Stomach (tissue), 4 donors: Measurements from ENCODE around the gene PANX3.

ENCODE experiments used
- POLR2AphosphoS5 ChIP-seq, 3 donors: sonication (generic); formaldehyde crosslinking; IDR thresholded peaks; one replicate each; pipeline ENCODE4 v1.6.1; 2016; ENCODE audit warnings: antibody characterized with exemption in 3 of 3
- TF ChIP-seq, protein P1 (sequence below), 7 experiments: fragments of 450-650 bp in 4 of 7; fragments of 200-600 bp in 3 of 7; sonication (generic) in 3 of 7; IDR thresholded peaks; one replicate each; pipeline ENCODE4 v1.5.1; 2016 to 2019; ENCODE audit warnings: antibody characterized with exemption in 7 of 7, control low read depth in 2 of 7, mild to moderate bottlenecking in 1 of 7

GRCh38 chr11:124635932-124636331 lies 24.7 kb downstream of the PANX3 start:
- no peak for TF ChIP-seq POLR2AphosphoS5 (IDR thresholded peaks at IDR 0.05)
- TF ChIP-seq, protein P1, sequence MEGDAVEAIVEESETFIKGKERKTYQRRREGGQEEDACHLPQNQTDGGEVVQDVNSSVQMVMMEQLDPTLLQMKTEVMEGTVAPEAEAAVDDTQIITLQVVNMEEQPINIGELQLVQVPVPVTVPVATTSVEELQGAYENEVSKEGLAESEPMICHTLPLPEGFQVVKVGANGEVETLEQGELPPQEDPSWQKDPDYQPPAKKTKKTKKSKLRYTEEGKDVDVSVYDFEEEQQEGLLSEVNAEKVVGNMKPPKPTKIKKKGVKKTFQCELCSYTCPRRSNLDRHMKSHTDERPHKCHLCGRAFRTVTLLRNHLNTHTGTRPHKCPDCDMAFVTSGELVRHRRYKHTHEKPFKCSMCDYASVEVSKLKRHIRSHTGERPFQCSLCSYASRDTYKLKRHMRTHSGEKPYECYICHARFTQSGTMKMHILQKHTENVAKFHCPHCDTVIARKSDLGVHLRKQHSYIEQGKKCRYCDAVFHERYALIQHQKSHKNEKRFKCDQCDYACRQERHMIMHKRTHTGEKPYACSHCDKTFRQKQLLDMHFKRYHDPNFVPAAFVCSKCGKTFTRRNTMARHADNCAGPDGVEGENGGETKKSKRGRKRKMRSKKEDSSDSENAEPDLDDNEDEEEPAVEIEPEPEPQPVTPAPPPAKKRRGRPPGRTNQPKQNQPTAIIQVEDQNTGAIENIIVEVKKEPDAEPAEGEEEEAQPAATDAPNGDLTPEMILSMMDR (IDR thresholded peaks at IDR 0.05), result no peak
